A673 (cell line): Measurements from ENCODE around the gene DNASE2B. TPM values are rescaled to one million over a fixed set of nuclear protein-coding genes. Genes with fewer than 3 reads are reported as not detected.

Source experiments
- BruUV-seq: library from RNA; stranded (reverse); fragments of 400-500 nt; replicated peaks from 2 replicates; lab custom pipeline; 2021; lab: Mats Ljungman, UMichigan
- CTCF ChIA-PET: fragments of 300-600 bp; sonication (Branson Sonifier 250); formaldehyde crosslinking; loops from one replicate; lab custom pipeline; 2022; ENCODE audit warnings: antibody characterized with exemption; lab: Charles Lee
- POLR2A ChIA-PET: fragments of 300-600 bp; sonication (Branson Sonifier 250); formaldehyde crosslinking; loops from one replicate; lab custom pipeline; 2022; ENCODE audit warnings: antibody characterized with exemption; ENCODE audit not compliant: low non-redundant PET; lab: Charles Lee
- DNase-seq: peaks from one replicate; pipeline ENCODE4 v3.0.0-alpha.2; 2015; ENCODE audit warnings: low spot score
- H3K27ac ChIP-seq: fragments of 200-600 bp; sonication (generic); 2 replicates; pipeline ENCODE4 v1.5.1; 2016; ENCODE audit warnings: mixed run types, low read depth, mild to moderate bottlenecking, mixed read lengths, antibody characterized with exemption, low read length; ENCODE audit not compliant: poor library complexity, severe bottlenecking
- H3K27me3 ChIP-seq: fragments of 200-600 bp; sonication (generic); replicated peaks from 2 replicates; pipeline ENCODE4 v1.6.1; 2017; ENCODE audit warnings: mixed run types, low read depth, mild to moderate bottlenecking, mixed read lengths, antibody characterized with exemption, low read length; ENCODE audit not compliant: insufficient read depth, poor library complexity
- H3K36me3 ChIP-seq: fragments of 200-600 bp; sonication (generic); 2 replicates; pipeline ENCODE4 v1.6.1; 2016; ENCODE audit warnings: mixed run types, mild to moderate bottlenecking, mixed read lengths, antibody characterized with exemption, low read length; ENCODE audit not compliant: insufficient read depth, poor library complexity, severe bottlenecking
- H3K4me1 ChIP-seq: fragments of 200-600 bp; sonication (generic); 2 replicates; pipeline ENCODE4 v1.6.1; 2017; ENCODE audit warnings: mixed run types, mild to moderate bottlenecking, mixed read lengths, antibody characterized with exemption, low read length; ENCODE audit not compliant: insufficient read depth, poor library complexity, severe bottlenecking
- H3K4me3 ChIP-seq: fragments of 200-600 bp; sonication (generic); 2 replicates; pipeline ENCODE4 v1.5.1; 2016; ENCODE audit warnings: low read depth, mixed run types, mild to moderate bottlenecking, mixed read lengths, low read length; ENCODE audit not compliant: poor library complexity, severe bottlenecking
- H3K9me3 ChIP-seq: fragments of 200-600 bp; sonication (generic); 2 replicates; pipeline ENCODE4 v1.6.1; 2016; ENCODE audit warnings: mixed run types, low read depth, mild to moderate bottlenecking, mixed read lengths, antibody characterized with exemption, low read length; ENCODE audit not compliant: poor library complexity, severe bottlenecking
- CTCF ChIP-seq: fragments of 300-800, 200-600 bp; sonication (generic); conservative IDR thresholded peaks from 2 replicates; pipeline ENCODE4 v1.5.1; 2017; ENCODE audit warnings: low read depth, mild to moderate bottlenecking, antibody characterized with exemption, low read length, moderate library complexity, mixed read lengths
- EZH2 ChIP-seq: fragments of 200-600 bp; sonication (generic); IDR thresholded peaks from 2 replicates; pipeline ENCODE4 v1.6.1; 2017; ENCODE audit warnings: borderline replicate concordance, low read depth, mild to moderate bottlenecking, mixed read lengths, antibody characterized with exemption, low read length; ENCODE audit not compliant: poor library complexity, severe bottlenecking
- intact Hi-C: fragments of 100-400 bp; cut with micrococcal nuclease; formaldehyde crosslinking; loops from one replicate; pipeline ENCODE4 v1.10.0; 2022; ENCODE audit not compliant: unreplicated experiment
- total RNA-seq: library from RNA; stranded (reverse); gene quantifications from 2 replicates; pipeline ENCODE4 v1.2.3, GENCODE V29; 2021

The DNASE2B gene
- total RNA-seq, 1 experiment from 2014 or later, result not detected

GRCh38 chr1:84360316-84360715 is 38.0 kb upstream of the DNASE2B start:
- BruUV-seq, result no TSS peak
- Histone ChIP-seq H3K9me3 (no peaks in the 10 kb centered on the region), H3K27me3 (no peaks in the 10 kb centered on the region), H3K4me3 (no peak overlapping the region), H3K4me1 (peaks cover 3% of the 10 kb centered on the region), H3K36me3 (no peaks in the 10 kb centered on the region), H3K27ac (no peak overlapping the region)
- intact Hi-C loops, result no loop called here
- DNase-seq, result no peak
- POLR2A ChIA-PET, result no interaction called here
- no peak for TF ChIP-seq CTCF
- no peak for TF ChIP-seq EZH2
- CTCF ChIA-PET, result no interaction called here

- CTCF ChIA-PET, result no interaction called here
- no peaks in the 10 kb centered on the region for H3K36me3 ChIP-seq
- no peak for TF ChIP-seq CTCF
- TF ChIP-seq EZH2, result no peak
- no peak for DNase-seq
- intact Hi-C loops, result no loop called here
- H3K4me3 ChIP-seq, result no peak overlapping the region
- BruUV-seq, result no TSS peak
- no peaks in the 10 kb centered on the region for H3K9me3 ChIP-seq
- H3K27me3 ChIP-seq, result no peaks in the 10 kb centered on the region
- H3K4me1 ChIP-seq, result peaks cover 6% of the 10 kb centered on the region
- POLR2A ChIA-PET, result no interaction called here
- H3K27ac ChIP-seq, result no peak overlapping the region
Observed at GRCh38 chr1:84361796-84362195, 36.5 kb upstream of the DNASE2B start.

GRCh38 chr1:84363019-84363418 is 35.3 kb upstream of the DNASE2B start:
- intact Hi-C loops, result no loop called here
- CTCF ChIA-PET, result no interaction called here
- TF ChIP-seq EZH2, result no peak
- TF ChIP-seq CTCF, result no peak
- BruUV-seq, result no TSS peak
- Histone ChIP-seq H3K27ac (no peak overlapping the region), H3K27me3 (no peaks in the 10 kb centered on the region), H3K4me1 (peaks cover 6% of the 10 kb centered on the region), H3K9me3 (no peaks in the 10 kb centered on the region), H3K4me3 (no peak overlapping the region), H3K36me3 (no peaks in the 10 kb centered on the region)
- DNase-seq, result no peak
- POLR2A ChIA-PET, result no interaction called here
